HG03378 (cell line): ENCODE results near the gene KDM3A.

ENCODE experiments used
- ATAC-seq: cut with Tn5 transposase; IDR thresholded peaks from one replicate; pipeline ENCODE4 v1.9.1; 2021; ENCODE audit warnings: mild to moderate bottlenecking, moderate library complexity; ENCODE audit not compliant: unreplicated experiment

KDM3A gene

GRCh38 chr2:86512892-86513291, 71.7 kb downstream of the KDM3A start:
- no peak for ATAC-seq

- no peak for ATAC-seq
Observed at GRCh38 chr2:86513948-86514660, 72.9 kb downstream of the KDM3A start.

GRCh38 chr2:86518481-86518880, 77.3 kb downstream of the KDM3A start:
- ATAC-seq: no peak

- ATAC-seq: no peak
Observed at GRCh38 chr2:86519349-86519748, 78.2 kb downstream of the KDM3A start.

GRCh38 chr2:86520153-86520552, 79.0 kb downstream of the KDM3A start:
- no peak for ATAC-seq

- no peak for ATAC-seq
Observed at GRCh38 chr2:86521922-86522321, 80.8 kb downstream of the KDM3A start.

- ATAC-seq: no peak
Observed at GRCh38 chr2:86522711-86523110, 81.5 kb downstream of the KDM3A start.

GRCh38 chr2:86523491-86523890, 82.3 kb downstream of the KDM3A start:
- ATAC-seq: no peak

GRCh38 chr2:86525421-86526340, 84.5 kb downstream of the KDM3A start:
- no peak for ATAC-seq

GRCh38 chr2:86533589-86533988, 92.4 kb downstream of the KDM3A start:
- no peak for ATAC-seq

GRCh38 chr2:86541334-86541733, 100.2 kb downstream of the KDM3A start:
- no peak for ATAC-seq
